Measurements from ENCODE around the gene FAH. TPM values are rescaled to one million over a fixed set of nuclear protein-coding genes. Genes with fewer than 3 reads are reported as not detected.

Gene FAH
- total RNA-seq, 2 donors from 2014 or later, result 16.1 to 21.9 TPM

DNA sequence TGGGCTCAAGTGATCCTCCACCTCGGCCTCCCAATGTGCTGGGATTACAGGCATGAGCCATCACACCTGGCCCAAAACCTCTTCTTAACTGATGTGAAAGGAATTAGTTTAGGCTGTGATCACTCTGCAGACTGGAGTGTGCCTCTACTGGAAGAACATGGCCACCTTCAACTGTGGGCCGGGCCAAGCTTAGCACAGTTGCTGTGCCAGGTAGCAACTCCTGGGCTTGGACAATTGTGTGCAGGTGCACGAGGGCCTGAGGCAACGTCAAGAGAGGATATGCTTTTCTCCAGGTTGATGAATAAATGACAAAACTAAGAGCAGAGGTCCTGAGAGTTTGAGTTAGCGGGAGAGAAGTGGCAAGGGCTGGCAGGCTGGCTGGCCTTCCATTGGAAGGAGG is 6.5 kb downstream of the FAH start:
- H3K9me3 ChIP-seq, result no peaks in the 10 kb centered on the region
- peaks cover 7 to 8% of the 10 kb centered on the region in 2 donors for H3K4me1 ChIP-seq (ENCODE audit: control insufficient read depth in 1 of 2, low read depth in 2 of 2)
- peaks cover 26% of the 10 kb centered on the region for H3K36me3 ChIP-seq
- TF ChIP-seq, protein P1, sequence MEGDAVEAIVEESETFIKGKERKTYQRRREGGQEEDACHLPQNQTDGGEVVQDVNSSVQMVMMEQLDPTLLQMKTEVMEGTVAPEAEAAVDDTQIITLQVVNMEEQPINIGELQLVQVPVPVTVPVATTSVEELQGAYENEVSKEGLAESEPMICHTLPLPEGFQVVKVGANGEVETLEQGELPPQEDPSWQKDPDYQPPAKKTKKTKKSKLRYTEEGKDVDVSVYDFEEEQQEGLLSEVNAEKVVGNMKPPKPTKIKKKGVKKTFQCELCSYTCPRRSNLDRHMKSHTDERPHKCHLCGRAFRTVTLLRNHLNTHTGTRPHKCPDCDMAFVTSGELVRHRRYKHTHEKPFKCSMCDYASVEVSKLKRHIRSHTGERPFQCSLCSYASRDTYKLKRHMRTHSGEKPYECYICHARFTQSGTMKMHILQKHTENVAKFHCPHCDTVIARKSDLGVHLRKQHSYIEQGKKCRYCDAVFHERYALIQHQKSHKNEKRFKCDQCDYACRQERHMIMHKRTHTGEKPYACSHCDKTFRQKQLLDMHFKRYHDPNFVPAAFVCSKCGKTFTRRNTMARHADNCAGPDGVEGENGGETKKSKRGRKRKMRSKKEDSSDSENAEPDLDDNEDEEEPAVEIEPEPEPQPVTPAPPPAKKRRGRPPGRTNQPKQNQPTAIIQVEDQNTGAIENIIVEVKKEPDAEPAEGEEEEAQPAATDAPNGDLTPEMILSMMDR (IDR thresholded peaks at IDR 0.05), result no peak
- DNase-seq (ENCODE audit: low spot score) (no peak), ATAC-seq (ENCODE audit: insufficient number of reproducible peaks, low FRiP score, low read depth) (no peak)
- H3K27ac ChIP-seq, result no peak overlapping the region
- H3K4me3 ChIP-seq, result no peak overlapping the region
- H3K27me3 ChIP-seq (replicated peaks; ENCODE audit: insufficient read depth), result no peaks in the 10 kb centered on the region

DNA sequence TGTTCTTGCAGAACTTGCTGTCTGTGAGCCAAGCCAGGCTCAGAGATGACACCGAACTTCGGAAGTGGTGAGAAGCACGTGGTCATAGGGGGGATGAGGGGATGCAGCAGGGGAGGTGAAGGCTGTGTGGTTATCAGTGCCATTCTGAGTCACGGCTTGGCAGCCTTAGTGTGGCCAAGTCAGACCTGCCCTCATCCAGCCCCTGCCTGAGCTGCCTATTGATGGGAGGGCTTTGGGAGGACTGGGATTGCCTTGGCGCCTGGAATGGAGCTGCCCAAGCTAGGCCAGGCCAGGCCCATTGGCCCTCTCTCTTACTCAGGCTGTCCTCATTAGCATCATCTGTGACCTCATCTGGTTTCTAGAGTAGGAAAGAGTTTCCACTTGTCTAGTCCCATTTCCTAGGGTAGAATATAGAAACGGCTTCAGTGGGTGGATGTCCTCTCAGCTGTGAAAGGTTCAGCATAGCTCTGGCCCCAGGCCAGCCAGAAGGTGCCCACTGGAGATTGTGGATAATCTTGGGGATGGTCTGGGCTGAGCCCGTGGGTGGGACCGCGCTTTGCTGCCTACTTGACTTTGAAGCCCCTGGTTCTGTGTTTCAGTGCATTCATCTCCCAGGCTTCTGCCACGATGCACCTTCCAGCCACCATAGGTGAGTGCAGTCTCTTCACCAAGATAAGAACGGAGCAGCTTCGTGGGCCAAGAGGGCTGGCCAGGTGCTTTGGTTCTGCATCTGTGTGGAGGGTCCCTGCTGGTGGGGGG is 7.2 kb downstream of the FAH start:
- Histone ChIP-seq H3K9me3 (no peaks in the 10 kb centered on the region), H3K36me3 (peaks cover 26% of the 10 kb centered on the region), H3K4me1 (ENCODE audit: control insufficient read depth in 1 of 2, low read depth in 2 of 2) (peaks cover under 1 to 1% of the 10 kb centered on the region in 2 donors), H3K4me3 (no peak overlapping the region), H3K27me3 (replicated peaks; ENCODE audit: insufficient read depth) (no peaks in the 10 kb centered on the region), H3K27ac (no peak overlapping the region)
- TF ChIP-seq, protein P1 (IDR thresholded peaks at IDR 0.05), result no peak
- ATAC-seq (ENCODE audit: insufficient number of reproducible peaks, low FRiP score, low read depth) (no peak), DNase-seq (ENCODE audit: low spot score) (no peak)

DNA sequence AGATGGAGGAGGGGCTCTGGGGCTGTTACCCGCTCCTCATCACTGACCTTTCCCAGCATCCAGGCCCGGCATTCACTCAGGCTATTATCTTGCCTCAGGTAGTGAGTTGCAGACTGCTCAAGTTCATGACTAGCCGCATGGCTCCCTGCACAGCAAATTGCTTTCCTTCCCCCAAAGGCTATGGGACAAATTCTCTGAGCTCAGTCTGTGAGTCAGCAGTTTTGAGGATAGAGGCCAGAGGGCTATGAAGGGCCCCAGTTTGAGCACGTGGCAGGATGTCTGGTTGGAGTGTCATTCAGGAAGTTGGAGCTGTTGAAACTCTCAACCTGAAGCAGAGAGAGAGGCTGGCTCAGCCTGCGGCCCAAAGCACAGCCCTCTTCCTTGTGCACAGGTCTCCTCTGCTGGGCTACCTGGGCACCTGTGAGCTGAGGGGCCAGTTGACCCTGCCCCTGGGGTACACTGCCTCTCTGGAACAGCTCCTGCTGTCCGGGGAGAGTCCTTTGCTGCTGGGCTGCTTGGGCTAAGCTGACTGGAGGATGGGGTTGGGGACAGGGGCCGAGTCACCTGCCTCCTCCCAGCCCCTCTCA is 7.9 kb downstream of the FAH start:
- DNase-seq (ENCODE audit: low spot score), result no peak

DNA sequence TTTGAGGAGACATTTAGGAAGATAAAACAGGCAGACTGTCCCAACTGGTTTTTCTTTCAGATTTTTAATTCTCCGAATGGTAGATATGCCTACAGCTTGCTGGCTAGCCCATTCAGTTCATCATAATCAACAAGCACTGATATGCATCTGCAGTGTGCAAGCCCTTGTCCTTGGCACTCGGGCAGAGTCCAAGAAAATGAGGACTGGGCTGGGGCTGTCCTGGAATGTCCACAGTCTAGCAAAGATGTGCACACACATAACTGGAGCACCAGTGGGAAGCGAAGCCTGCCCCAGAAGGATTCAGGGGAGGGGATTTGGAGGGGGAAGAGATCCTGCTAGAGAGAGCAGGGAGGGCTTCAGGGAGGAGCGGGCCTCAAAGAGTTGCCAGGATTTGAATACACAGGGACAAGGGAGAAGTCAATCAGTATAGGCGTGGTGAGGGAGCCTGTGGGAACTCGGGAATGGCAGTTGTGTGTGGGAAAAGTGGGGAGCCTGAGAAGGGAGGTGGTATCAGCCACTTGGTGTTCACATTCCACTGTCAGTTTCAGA is 8.7 kb downstream of the FAH start:
- no peak overlapping the region for H3K4me3 ChIP-seq
- no peak overlapping the region for H3K27ac ChIP-seq
- H3K27me3 ChIP-seq (replicated peaks; ENCODE audit: insufficient read depth), result no peaks in the 10 kb centered on the region
- H3K36me3 ChIP-seq, result peaks cover 26% of the 10 kb centered on the region
- no peaks in the 10 kb centered on the region for H3K9me3 ChIP-seq
- no peaks in the 10 kb centered on the region for H3K4me1 ChIP-seq (ENCODE audit: control insufficient read depth in 1 of 2, low read depth in 2 of 2)
- DNase-seq (ENCODE audit: low spot score) (no peak), ATAC-seq (ENCODE audit: insufficient number of reproducible peaks, low FRiP score, low read depth) (no peak)
- TF ChIP-seq, protein P1 (IDR thresholded peaks at IDR 0.05), result no peak

More for the DNA sequence above, 7.9 kb downstream of the FAH start:
- Histone ChIP-seq H3K9me3 (no peaks in the 10 kb centered on the region), H3K36me3 (peaks cover 26% of the 10 kb centered on the region), H3K4me1 (ENCODE audit: control insufficient read depth in 1 of 2, low read depth in 2 of 2) (no peaks in the 10 kb centered on the region), H3K27ac (no peak overlapping the region), H3K4me3 (no peak overlapping the region), H3K27me3 (replicated peaks; ENCODE audit: insufficient read depth) (no peaks in the 10 kb centered on the region)
- ATAC-seq (ENCODE audit: insufficient number of reproducible peaks, low FRiP score, low read depth), result peak; percentile 42
- TF ChIP-seq, protein P1 (IDR thresholded peaks at IDR 0.05), result no peak

DNA sequence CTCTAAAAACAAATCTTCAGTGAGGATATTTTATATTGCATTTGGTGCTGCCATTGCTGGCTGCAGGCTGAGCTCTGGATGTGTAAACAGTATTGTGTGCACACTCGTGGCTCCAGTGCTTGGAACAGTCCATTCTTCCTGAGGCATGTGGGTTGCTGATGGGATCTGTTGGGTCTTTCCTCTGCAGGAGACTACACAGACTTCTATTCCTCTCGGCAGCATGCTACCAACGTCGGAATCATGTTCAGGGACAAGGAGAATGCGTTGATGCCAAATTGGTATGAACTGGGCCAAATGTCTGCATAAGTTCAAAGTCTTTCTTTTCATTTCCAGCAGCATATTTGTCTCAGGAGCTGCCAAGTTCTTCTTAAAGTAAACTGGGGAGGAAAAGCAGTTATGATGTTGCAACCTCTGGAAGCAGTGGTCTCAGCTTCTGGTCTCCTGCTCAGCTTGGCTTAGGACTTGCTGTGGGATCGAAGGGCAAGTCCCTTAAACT is 9.3 kb downstream of the FAH start:
- TF ChIP-seq, protein P1 (IDR thresholded peaks at IDR 0.05), result no peak

More for the DNA sequence above, 9.3 kb downstream of the FAH start:
- H3K27me3 ChIP-seq (replicated peaks; ENCODE audit: insufficient read depth), result no peaks in the 10 kb centered on the region
- H3K27ac ChIP-seq, result no peak overlapping the region
- ATAC-seq (ENCODE audit: insufficient number of reproducible peaks, low FRiP score, low read depth), result no peak
- H3K9me3 ChIP-seq, result no peaks in the 10 kb centered on the region
- H3K36me3 ChIP-seq, result peaks cover 26% of the 10 kb centered on the region
- DNase-seq (ENCODE audit: low spot score), result no peak
- no peaks in the 10 kb centered on the region for H3K4me1 ChIP-seq (ENCODE audit: control insufficient read depth in 1 of 2, low read depth in 2 of 2)
- H3K4me3 ChIP-seq, result no peak overlapping the region
